ENCODE results near the gene APBB1IP. TPM values are rescaled to one million over a fixed set of nuclear protein-coding genes. Genes with fewer than 3 reads are reported as not detected.

The APBB1IP gene
- total and polyA plus RNA-seq, 2 donors from 2014 or later, result 4.1 to 20.5 TPM

DNA sequence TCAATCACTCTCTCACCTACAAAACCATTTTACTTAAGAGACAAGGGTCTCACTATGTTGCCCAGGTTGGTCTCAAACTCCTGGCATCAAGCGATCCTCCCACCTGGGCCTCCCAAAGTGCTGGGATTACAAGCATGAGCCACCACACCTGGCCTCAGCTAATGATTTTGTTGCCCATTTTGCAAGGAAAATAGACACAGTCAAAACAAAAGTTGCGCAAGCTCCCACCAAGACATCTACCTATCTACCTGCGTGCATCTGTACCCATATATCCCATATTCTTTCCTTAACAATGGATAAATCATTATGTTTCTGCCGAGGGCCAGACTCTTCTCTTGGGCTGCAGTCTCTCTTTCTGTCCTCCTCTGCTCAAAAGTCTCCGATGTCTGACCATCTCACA, 67.3 kb downstream of the APBB1IP start:
- H3K4me3 ChIP-seq (ENCODE audit: low read length in 3 of 3), result no peak overlapping the region
- no peak overlapping the region for H3K27ac ChIP-seq (ENCODE audit: low read depth in 2 of 2, low read length in 2 of 2)
- peaks cover 0 to 10% (median 0%) of the 10 kb centered on the region in 3 donors for H3K9me3 ChIP-seq (ENCODE audit: control insufficient read depth in 2 of 3, insufficient read depth in 1 of 3, low read length in 3 of 3)
- intact Hi-C loops (cut with DNase I), result no loop called here
- no peaks in the 10 kb centered on the region for H3K4me1 ChIP-seq (ENCODE audit: control insufficient read depth in 2 of 3, insufficient read depth in 2 of 3, low read depth in 1 of 3, low read length in 3 of 3)
- no peaks in the 10 kb centered on the region for H3K27me3 ChIP-seq (ENCODE audit: control insufficient read depth, insufficient read depth, low read length)
- DNase-seq, result no peak
- H3K36me3 ChIP-seq (ENCODE audit: control insufficient read depth in 2 of 3, insufficient read depth in 3 of 3, low read length in 3 of 3), result no peaks in the 10 kb centered on the region
- H3K9ac ChIP-seq (ENCODE audit: low read length in 3 of 3), result no peak overlapping the region
- TF ChIP-seq, protein P1, sequence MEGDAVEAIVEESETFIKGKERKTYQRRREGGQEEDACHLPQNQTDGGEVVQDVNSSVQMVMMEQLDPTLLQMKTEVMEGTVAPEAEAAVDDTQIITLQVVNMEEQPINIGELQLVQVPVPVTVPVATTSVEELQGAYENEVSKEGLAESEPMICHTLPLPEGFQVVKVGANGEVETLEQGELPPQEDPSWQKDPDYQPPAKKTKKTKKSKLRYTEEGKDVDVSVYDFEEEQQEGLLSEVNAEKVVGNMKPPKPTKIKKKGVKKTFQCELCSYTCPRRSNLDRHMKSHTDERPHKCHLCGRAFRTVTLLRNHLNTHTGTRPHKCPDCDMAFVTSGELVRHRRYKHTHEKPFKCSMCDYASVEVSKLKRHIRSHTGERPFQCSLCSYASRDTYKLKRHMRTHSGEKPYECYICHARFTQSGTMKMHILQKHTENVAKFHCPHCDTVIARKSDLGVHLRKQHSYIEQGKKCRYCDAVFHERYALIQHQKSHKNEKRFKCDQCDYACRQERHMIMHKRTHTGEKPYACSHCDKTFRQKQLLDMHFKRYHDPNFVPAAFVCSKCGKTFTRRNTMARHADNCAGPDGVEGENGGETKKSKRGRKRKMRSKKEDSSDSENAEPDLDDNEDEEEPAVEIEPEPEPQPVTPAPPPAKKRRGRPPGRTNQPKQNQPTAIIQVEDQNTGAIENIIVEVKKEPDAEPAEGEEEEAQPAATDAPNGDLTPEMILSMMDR (IDR thresholded peaks at IDR 0.05; ENCODE audit: borderline replicate concordance, extremely low read depth, insufficient read depth), result no peak
- FAIRE-seq, result no peak

DNA sequence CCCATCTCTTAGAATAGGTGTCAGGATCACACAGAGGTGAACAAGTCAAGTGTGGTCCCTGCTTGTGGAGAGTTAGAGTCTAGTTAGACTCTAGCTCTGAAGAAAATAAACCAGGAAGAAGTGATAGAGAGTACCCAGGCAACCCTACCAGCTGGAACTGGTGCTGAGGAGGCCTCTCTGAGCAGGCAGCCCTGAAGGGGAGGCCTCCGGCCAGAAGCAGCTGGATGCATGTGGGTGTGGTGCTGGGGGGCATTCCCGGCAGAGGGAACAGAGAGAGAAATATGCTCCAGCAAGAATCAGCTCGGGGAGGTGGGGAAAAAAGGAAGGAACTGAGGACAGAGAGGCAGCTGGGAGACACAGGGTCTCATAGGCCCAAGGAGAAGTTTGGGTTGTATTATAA, 68.6 kb downstream of the APBB1IP start:
- DNase-seq, result no peak
- Histone ChIP-seq H3K4me1 (ENCODE audit: control insufficient read depth in 2 of 3, insufficient read depth in 2 of 3, low read depth in 1 of 3, low read length in 3 of 3) (no peaks in the 10 kb centered on the region), H3K9ac (ENCODE audit: low read length in 3 of 3) (no peak overlapping the region), H3K36me3 (ENCODE audit: control insufficient read depth in 2 of 3, insufficient read depth in 3 of 3, low read length in 3 of 3) (no peaks in the 10 kb centered on the region), H3K9me3 (ENCODE audit: control insufficient read depth in 2 of 3, insufficient read depth in 1 of 3, low read length in 3 of 3) (peaks cover 0 to 10% (median 0%) of the 10 kb centered on the region in 3 donors), H3K4me3 (ENCODE audit: low read length in 3 of 3) (no peak overlapping the region), H3K27me3 (ENCODE audit: control insufficient read depth, insufficient read depth, low read length) (no peaks in the 10 kb centered on the region), H3K27ac (ENCODE audit: low read depth in 2 of 2, low read length in 2 of 2) (no peak overlapping the region)
- TF ChIP-seq, protein P1 (IDR thresholded peaks at IDR 0.05; ENCODE audit: borderline replicate concordance, extremely low read depth, insufficient read depth), result no peak
- no peak for FAIRE-seq
- intact Hi-C loops (cut with DNase I), result no loop called here

GRCh38 chr10:26507441-26507840, 69.3 kb downstream of the APBB1IP start:
- peaks cover 0 to 14% (median 0%) of the 10 kb centered on the region in 3 donors for H3K9me3 ChIP-seq (ENCODE audit: control insufficient read depth in 2 of 3, insufficient read depth in 1 of 3, low read length in 3 of 3)
- TF ChIP-seq, protein P1 (IDR thresholded peaks at IDR 0.05; ENCODE audit: borderline replicate concordance, extremely low read depth, insufficient read depth), result no peak

DNA sequence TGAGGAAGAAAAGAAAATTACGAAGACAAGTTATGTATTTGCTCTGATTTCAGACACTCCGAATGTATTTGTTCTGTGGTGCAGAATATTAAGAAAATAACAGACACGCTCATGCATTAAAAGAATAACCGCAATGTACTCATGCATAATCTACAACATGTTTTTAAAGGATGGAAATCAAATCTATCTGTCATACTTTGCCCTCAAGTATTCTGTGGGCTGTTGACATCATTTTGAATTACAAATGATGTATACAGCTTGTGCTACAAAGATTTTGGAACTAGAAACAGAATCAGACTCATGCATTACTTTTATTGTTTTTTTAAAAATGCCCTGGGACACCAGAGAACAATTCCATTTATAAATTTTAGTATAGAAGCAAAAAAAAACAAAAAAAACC, 69.9 kb downstream of the APBB1IP start:
- TF ChIP-seq, protein P1 (IDR thresholded peaks at IDR 0.05; ENCODE audit: borderline replicate concordance, extremely low read depth, insufficient read depth), result no peak
- no peak for DNase-seq
- H3K4me3 ChIP-seq (ENCODE audit: low read length in 3 of 3), result no peak overlapping the region
- no peak for FAIRE-seq
- no peaks in the 10 kb centered on the region for H3K27me3 ChIP-seq (ENCODE audit: control insufficient read depth, insufficient read depth, low read length)
- no peaks in the 10 kb centered on the region for H3K4me1 ChIP-seq (ENCODE audit: control insufficient read depth in 2 of 3, insufficient read depth in 2 of 3, low read depth in 1 of 3, low read length in 3 of 3)
- no peaks in the 10 kb centered on the region for H3K36me3 ChIP-seq (ENCODE audit: control insufficient read depth in 2 of 3, insufficient read depth in 3 of 3, low read length in 3 of 3)
- intact Hi-C loops (cut with DNase I), result no loop called here
- H3K9ac ChIP-seq (ENCODE audit: low read length in 3 of 3), result no peak overlapping the region
- no peak overlapping the region for H3K27ac ChIP-seq (ENCODE audit: low read depth in 2 of 2, low read length in 2 of 2)
- peaks cover 0 to 19% (median 3%) of the 10 kb centered on the region in 3 donors for H3K9me3 ChIP-seq (ENCODE audit: control insufficient read depth in 2 of 3, insufficient read depth in 1 of 3, low read length in 3 of 3)

More at GRCh38 chr10:26507441-26507840, 69.3 kb downstream of the APBB1IP start:
- Histone ChIP-seq H3K36me3 (ENCODE audit: control insufficient read depth in 2 of 3, insufficient read depth in 3 of 3, low read length in 3 of 3) (no peaks in the 10 kb centered on the region), H3K4me1 (ENCODE audit: control insufficient read depth in 2 of 3, insufficient read depth in 2 of 3, low read depth in 1 of 3, low read length in 3 of 3) (no peaks in the 10 kb centered on the region), H3K4me3 (ENCODE audit: low read length in 3 of 3) (no peak overlapping the region), H3K27me3 (ENCODE audit: control insufficient read depth, insufficient read depth, low read length) (no peaks in the 10 kb centered on the region), H3K27ac (ENCODE audit: low read depth in 2 of 2, low read length in 2 of 2) (no peak overlapping the region), H3K9ac (ENCODE audit: low read length in 3 of 3) (no peak overlapping the region)
- DNase-seq, result no peak
- no peak for FAIRE-seq
- intact Hi-C loops (cut with DNase I), result no loop called here
